ENCODE measurements around the gene DUSP8. TPM values are rescaled to one million over a fixed set of nuclear protein-coding genes. Genes with fewer than 3 reads are reported as not detected.

The DUSP8 gene
- polyA plus RNA-seq, 1 donor, result 3.2 TPM

DNA sequence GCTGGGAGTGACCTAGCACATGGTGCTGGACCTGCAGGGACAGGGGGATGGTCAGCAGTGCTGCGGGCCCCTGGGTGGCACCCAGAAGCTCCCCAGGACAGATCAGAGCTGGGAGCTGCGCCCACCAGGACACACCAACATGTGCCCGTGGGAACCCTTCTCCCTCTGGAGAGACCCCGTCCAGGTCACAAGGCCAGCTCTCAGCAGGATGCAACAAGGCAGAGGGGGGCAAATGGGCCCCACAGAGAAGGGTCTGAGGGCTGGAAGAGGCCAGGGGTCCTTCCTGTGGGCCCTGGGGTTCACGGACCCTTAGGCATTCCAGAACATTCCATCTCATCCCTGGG is 6.2 kb downstream of the DUSP8 start:
- no peak for DNase-seq

DNA sequence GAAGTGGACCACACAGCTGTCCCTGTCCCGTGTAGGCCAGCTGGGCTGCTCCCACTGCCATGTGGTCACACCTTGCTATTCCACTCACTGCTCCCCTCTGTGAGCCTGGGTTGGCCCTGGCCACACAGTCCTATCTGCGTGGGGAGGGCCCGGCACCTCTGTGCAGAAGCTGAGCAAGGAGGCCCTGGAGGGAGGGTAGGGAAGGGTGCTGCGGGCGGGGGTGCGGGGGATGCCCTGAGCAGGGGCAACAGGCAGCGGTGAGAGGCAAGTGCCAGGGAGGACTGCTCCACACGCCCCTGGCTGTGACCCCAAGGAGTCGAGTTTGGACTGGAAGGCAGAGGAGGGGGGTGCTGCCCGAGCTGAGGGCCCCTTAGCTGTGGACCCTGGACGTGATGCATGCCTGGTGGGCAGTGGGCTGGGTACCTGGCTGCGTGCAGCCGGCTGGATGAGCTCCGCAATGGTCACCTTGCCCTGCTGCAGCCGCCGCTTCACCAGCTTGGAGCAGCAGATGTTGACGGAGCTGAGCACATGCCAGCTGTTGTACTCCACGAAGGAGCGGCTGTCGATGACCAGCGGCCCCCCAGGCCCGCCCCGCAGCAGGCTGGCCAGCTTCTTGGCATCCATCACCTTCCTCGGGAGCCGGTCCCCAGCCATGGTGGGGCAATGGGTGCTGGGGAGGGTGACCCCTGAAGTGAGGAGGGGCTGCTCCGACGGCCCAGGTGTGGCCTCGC is 6.7 kb downstream of the DUSP8 start:
- DNase-seq, result no peak

DNA sequence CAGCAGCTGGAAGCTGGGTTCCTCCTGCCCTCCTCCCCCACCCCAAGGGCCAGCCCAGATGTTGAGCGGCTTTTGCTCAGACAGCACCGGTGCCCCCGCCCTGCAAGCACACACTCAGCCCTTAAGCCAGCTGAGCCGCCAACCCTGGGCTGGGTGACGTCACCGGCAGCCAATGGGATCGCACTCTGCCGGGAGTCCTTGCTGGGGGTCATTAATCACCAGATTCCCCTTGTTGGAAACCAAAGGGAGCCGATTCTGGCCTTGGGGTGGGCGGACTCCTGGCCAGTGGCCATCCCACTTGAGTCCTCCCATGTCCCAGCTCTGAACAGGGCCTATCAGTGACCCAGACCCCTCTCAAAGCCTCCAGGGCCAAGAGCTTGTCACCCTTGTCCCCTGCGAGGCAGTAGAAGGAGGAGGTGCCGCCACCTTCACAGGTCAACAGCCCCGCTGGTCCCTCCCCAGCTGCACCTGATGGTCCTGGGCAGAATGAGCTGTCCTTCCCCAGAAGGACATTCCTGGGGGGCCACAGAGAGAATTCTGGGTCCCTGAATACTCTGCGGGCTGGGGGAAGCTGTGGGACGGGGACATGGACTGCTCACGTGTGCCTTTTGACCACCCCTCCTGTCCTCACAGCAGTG is 7.4 kb downstream of the DUSP8 start:
- peak; percentile 79 for DNase-seq

GRCh38 chr11:1563697-1564534 is 8.2 kb downstream of the DUSP8 start:
- no peak for DNase-seq

DNA sequence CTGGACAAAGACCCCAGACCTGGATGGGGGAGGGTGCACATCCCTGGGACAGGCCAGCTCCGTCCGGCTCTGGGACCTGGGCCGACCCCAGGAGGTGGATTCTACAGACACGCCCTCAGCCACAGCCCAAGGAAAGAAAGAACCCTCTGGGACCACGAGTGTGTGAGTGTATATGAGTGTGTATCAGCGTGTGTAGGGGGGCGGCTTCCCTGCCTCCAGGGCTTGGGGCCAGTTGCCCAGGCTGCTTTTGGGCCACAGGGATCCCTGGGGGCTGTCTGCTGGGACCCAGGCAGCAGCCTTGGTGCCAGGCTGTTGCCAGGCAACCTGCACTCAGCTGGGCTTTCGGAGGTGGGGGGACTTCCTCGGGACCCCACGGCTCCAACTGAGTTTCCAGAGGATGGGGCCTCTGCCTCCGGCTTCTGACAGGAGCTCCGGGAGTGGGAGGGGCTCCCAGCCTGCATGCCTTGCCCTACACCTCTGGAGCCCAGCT is 8.9 kb downstream of the DUSP8 start:
- no peak for DNase-seq

GRCh38 chr11:1562469-1563148 is 9.5 kb downstream of the DUSP8 start:
- DNase-seq, result no peak

GRCh38 chr11:1561955-1562354 is 10.1 kb downstream of the DUSP8 start:
- DNase-seq, result no peak

GRCh38 chr11:1561266-1561665 is 10.8 kb downstream of the DUSP8 start:
- no peak for DNase-seq

GRCh38 chr11:1560649-1561251 is 11.3 kb downstream of the DUSP8 start:
- DNase-seq, result no peak

GRCh38 chr11:1560002-1560648 is 11.9 kb downstream of the DUSP8 start:
- DNase-seq, result no peak

DNA sequence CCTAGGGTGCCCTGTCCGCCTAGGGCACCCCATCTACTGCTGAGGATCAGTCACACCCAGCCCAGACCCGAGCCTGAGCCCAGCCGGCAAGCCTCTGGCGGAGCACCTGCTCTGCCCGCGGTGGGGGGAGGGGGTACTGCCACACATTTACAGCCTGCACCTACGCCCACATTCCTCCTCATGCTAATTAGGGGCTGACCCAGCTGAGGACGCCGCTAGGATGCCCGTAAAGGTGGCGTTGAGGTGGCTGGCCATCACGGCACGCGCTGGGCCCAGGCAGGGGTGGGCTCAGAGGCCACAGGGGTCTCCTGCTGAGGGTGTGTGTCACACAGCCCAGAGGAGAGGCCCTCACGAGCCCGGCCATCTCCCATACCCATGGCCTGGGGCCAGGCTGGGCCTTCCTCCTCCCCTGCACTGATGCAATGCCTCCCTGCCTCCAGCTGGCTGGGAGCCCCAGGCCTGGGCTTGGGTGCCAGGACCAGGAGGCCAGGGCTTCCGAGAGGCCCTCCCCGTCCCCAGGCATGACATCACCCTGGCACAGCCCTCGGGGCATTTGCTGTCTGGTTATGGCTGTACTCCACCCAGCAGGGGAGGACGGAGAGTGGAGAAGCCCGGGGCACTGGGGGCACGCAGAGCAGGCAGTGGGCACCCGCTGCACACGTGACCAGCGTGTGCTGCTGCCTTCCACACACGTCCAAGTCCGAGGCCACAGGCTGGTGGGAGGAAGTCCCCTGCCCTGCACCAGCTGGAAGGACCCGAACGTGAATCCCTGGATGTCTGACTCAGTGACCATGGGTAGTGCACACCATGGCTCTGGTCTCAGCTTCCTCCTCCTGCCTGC is 12.7 kb downstream of the DUSP8 start:
- DNase-seq, result no peak

- no peak for DNase-seq
Observed at GRCh38 chr11:1558775-1559110, 13.3 kb downstream of the DUSP8 start.

GRCh38 chr11:1557904-1558774 is 13.9 kb downstream of the DUSP8 start:
- DNase-seq, result no peak

GRCh38 chr11:1557051-1557884 is 14.8 kb downstream of the DUSP8 start:
- no peak for DNase-seq

- no peak for DNase-seq
Observed at GRCh38 chr11:1556278-1556902, 15.7 kb downstream of the DUSP8 start.

DNA sequence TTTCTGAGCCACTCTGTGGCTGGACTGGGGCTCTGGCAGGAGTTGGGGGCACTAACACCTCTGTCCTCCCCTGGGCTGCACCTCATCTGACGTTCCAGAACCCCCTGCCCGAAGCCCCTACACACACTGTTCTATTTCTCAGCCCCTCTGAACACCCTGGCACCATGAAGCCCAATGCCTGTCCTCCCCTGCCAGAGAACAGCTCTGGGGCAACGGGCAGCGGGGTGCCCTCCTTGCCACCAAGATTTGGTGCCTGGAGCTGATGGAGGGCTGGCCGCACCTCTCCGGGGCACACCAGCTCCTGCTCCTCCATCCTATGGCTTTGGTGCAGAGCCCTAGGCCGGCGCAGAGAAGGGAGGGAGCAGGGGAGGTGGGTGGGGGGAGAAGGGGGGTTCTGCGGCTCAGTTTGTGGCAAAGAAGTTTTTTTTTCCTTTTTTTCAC is 16.3 kb downstream of the DUSP8 start:
- DNase-seq, result no peak

DNA sequence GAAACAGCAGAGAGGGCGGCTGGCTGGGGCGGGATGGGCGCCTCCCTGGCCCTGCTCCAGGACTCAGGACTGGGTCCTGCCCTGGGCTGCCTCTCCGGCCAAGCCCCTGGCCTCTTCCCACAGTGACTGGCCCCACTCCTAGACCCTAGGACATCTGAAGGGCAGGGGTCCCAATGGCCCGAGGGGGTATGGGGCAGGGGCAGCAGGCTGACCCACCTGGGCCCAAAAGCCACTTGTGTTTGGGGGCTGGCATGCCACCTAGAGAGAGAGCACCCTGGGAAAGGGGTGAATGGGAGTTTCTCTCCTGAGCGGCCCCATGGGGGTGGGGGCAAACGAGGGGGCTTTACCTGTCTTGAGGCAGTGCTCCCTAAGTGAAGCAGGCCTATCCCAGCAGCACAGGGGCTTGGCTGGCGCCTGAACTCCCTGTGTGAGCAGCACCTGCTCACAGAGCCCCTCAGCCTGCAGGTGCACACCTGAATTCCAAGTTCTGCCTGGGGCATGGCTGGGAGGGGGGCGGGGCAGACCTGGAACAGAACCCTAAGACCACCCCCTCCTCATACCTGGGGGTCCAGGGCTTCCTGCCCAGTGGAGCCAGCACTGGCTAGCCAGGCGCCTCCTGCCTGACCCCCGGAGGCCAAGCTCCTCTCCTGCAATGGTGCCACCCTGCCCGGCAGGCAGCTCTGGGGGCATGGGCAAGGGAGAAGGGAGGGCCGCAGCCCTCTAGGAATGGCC is 16.9 kb downstream of the DUSP8 start:
- no peak for DNase-seq

All from left kidney (tissue), 2 donors.